Hepatic stellate cell (primary cell): Measurements from ENCODE around the gene MMP14.
A peak's percentile ranks its signal among the peaks of the same experiment; 100 is the strongest.

Source experiments
- DNase-seq: peaks from one replicate; pipeline ENCODE4 v3.0.0; 2011; ENCODE audit warnings: low spot score

Gene MMP14

GRCh38 chr14:22884738-22885523 lies 48.5 kb downstream of the MMP14 start:
- no peak for DNase-seq

DNA sequence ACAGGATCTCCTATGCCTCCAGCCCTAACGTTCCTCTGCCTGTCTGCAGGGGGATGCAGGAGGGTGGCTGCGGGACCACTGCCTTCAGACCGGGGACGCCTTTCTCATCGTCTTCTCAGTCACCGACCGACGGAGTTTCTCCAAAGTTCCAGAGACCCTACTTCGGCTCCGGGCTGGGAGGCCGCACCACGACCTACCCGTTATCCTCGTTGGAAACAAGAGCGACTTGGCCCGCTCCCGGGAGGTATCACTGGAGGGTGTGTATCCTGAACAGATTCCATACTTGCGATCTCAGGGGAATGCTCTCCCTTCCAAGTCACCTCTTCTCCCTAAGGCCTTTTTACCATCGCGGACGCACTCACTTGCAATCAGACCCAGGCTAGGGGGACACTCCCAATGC lies 49.6 kb downstream of the MMP14 start:
- no peak for DNase-seq

DNA sequence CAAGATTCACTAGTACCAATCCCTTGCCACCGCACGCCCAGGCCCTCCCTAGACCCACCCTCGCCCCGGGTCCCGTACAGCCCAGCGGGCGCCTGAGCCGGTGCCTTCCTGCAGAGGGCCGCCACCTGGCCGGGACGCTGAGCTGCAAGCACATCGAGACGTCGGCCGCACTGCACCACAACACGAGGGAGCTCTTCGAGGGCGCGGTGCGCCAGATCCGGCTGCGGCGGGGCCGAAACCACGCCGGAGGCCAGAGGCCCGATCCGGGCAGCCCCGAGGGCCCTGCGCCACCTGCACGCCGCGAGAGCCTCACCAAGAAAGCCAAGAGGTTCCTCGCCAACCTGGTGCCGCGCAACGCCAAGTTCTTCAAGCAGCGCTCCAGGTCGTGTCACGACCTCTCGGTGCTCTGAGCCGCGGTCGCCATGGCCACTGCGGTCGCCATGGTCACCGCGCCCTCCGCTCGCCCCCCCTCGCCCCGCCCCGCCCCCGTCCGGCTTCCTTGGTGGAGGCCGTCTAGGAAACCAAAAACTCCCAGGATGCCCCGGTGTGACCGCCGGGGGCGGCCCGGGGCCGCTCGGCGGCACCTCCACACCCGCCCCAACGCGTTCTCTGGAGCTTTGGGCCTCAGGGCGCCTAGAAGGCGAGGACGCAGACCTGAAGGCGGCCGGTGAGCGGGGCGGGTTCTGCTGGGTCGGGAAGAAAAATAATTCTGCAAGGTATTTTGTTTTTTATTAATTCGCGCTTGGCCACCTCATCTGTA lies 50.3 kb downstream of the MMP14 start:
- peak; percentile 82 for DNase-seq

DNA sequence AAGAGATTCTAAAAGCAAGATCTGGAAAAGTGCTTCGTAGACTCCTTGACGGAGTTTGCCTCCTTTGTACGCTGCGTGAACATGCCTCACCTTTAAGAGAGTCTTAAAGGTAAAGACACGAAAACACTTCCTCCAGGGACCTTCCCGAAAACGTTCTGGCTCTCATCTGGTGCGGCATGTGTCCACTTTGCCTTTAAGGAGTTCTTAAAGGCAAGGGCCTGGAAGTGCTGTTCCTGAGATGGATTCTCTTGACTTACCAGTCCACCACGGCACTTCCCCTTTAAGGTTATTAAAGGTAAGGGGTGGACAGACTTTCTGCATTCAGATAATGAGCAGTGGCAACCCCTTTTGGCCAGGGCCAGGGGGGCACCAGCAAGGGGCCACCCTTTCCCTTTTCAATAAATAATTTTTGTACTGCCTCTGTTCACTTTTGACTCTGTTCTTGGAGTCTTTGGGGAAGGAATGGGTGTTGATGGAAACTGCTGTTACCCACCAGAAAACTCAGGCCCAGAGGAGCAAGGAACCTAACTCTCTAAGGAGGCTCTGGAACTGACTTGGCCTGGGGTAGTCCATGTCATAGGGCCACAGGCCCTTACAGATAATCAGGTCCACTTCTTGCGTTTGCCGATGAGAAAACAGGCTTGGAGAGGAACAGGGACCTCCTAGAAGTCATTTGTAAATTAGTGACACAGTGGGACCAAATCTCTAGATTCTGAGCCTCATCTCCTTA lies 51.0 kb downstream of the MMP14 start:
- DNase-seq: peak; percentile 76

- no peak for DNase-seq
Measured at GRCh38 chr14:22887990-22888378, 51.6 kb downstream of the MMP14 start.

DNA sequence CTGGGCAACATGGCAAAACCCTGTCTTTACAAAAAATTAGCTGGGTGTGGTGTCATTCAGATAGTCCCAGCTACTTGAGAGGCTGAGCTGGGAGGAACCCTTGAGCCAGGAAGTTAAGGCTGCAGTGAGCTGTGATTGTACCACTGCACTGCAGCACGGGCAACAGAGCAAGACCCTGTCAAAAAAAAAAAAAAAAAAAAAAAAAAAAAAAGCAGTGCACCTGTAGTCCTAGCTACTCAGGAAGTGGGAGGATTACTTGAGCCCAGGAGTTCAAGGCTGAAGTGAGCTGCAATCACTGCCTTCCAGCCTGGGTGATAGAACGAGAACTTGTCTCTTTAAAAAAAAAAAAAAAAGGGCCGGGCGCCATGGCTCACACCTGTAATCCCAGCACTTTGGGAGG lies 52.3 kb downstream of the MMP14 start:
- DNase-seq: no peak

DNA sequence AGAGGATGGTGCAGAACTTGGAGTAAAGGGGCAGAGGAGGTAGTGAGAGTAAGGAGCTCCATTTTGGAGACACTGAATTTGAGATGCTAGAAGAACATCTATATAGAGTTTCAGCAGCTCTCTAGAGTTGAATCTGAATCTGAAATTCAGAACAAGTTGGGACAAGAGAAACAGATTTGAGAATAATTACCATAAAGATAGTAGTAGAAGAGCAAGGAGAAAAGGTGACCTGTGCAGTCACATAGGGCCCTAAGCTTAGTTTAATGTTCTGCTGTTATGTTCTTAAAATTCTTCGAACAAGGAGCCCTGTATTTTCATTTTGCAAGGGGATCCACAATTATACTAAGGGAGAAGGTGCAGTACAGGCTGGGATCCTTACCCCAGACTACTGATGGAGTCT lies 54.0 kb downstream of the MMP14 start:
- DNase-seq: no peak

- no peak for DNase-seq
Measured at GRCh38 chr14:22892488-22892887, 56.1 kb downstream of the MMP14 start.

DNA sequence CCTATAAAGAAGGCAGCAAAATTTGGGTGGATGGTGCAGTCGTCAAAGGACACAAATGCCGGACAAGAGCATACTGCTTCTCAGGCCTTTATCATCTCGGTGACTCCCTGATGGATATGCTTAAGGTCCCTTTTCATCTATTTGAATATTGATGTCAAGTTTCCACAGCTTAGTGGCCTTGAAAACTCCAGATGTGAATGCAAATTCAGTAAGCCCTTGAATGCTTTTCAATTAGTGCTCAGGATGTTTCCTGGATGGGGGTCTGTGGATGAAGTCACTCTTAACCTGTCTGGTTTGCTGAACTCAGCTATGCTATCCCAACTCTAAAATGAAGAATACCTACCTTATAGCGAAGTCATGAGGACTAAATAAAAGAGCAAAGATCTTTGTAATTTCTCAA lies 57.3 kb downstream of the MMP14 start:
- DNase-seq: no peak

DNA sequence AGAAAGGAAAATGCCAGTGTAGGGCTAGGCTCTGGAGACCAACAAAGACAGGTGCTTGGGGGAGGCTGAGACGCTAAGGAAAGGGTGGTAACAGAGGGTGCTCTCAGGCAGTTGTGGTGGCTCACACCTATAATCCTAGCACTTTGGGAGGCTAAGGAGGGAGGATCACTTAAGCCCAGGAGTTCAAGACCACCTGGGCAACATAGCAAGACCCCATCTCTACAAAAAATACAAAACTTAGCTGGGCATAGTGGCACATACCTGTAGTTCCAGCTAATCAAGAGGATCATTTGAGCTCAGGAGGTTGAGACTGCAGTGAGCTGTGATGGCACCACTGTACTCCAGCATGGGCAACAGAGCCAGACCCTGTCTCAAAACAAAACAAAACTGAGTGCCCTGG lies 59.0 kb downstream of the MMP14 start:
- no peak for DNase-seq

- no peak for DNase-seq
Measured at GRCh38 chr14:22896356-22896755, 60.0 kb downstream of the MMP14 start.

- DNase-seq: no peak
Measured at GRCh38 chr14:22896760-22897159, 60.4 kb downstream of the MMP14 start.

DNA sequence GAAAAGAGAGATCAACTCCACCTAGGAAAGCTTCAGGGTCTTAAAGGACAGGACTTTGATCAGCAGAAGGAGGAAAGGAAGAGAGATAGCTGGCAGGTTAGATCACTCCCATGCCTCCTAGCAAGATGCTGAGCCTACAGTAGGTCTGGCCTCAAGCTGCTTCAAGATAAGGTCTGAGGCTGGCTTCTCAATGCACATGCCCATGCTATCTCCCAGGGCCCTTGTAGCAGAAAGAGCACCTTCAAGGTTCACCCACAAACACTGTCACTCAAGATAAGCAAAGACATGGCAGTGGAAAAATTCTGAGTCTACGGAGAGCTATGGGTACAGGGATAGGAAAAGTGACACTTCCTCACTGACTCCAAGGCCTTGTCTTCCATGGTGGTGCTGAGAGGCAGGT lies 61.0 kb downstream of the MMP14 start:
- DNase-seq: no peak
